ENCODE results near the gene ELN. TPM values are rescaled to one million over a fixed set of nuclear protein-coding genes. Genes with fewer than 3 reads are reported as not detected.

ELN gene
- total and polyA plus RNA-seq, 2 donors (not counting 1 experiment from before 2014, with no cell fraction given): not detected

GRCh38 chr7:74017125-74017524 lies 10.8 kb upstream of the ELN start:
- no peak overlapping the region for H2AFZ ChIP-seq (ENCODE audit: insufficient read depth, low read depth, low read length, poor library complexity, severe bottlenecking)
- no peaks in the 10 kb centered on the region for H3K9me3 ChIP-seq (ENCODE audit: control extremely low read depth in 1 of 3, control insufficient read depth in 2 of 3, insufficient read depth in 1 of 3, low read length in 2 of 3)
- Mint-ChIP-seq H3K4me1 (peaks cover 6% of the 10 kb centered on the region), H3K9me3 (ENCODE audit: insufficient read depth) (no peaks in the 10 kb centered on the region), H3K27ac (no peak overlapping the region), H3K4me3 (no peak overlapping the region), H3K27me3 (no peaks in the 10 kb centered on the region)
- H3K4me1 ChIP-seq (ENCODE audit: control insufficient read depth in 2 of 2, insufficient read depth in 2 of 2, low read length in 2 of 2): peaks cover 0 to 8% of the 10 kb centered on the region in 2 donors
- H3K9ac ChIP-seq (ENCODE audit: low read length): no peak overlapping the region
- no peak for TF ChIP-seq EZH2 (IDR thresholded peaks at IDR 0.05; ENCODE audit: borderline replicate concordance, insufficient read depth, low read depth, low read length, poor library complexity, severe bottlenecking)
- no peaks in the 10 kb centered on the region for H3K79me2 ChIP-seq (ENCODE audit: control insufficient read depth, insufficient read depth, low read length)
- ATAC-seq (ENCODE audit: low read depth) (no peak), DNase-seq (no peak)
- no peak overlapping the region for H3K4me3 ChIP-seq (ENCODE audit: control extremely low read depth in 1 of 5, extremely low read depth in 1 of 5, insufficient read depth in 1 of 5, low read depth in 2 of 5, low read length in 4 of 5)
- CTCF ChIA-PET: interaction anchor here (5.4 kb wide), 1 partner anchor 9 kb away, joined by 26 read pairs; no protein-coding TSS in a partner anchor
- POLR2A ChIA-PET: no interaction called here
- WGBS (ENCODE audit: insufficient coverage): 29% methylated on average over 5 of the region's 6 CpGs
- H4K20me1 ChIP-seq (ENCODE audit: control insufficient read depth, insufficient read depth, low read length, poor library complexity, severe bottlenecking): no peaks in the 10 kb centered on the region
- H3K36me3 ChIP-seq (replicated peaks in 1 of 2; ENCODE audit: control extremely low read depth in 1 of 2, control insufficient read depth in 1 of 2, extremely low read depth in 1 of 2, insufficient read depth in 2 of 2, low read length in 1 of 2): no peaks in the 10 kb centered on the region
- intact Hi-C loops (cut with micrococcal nuclease): no loop called here
- H3K27ac ChIP-seq (ENCODE audit: low read length in 2 of 2): no peak overlapping the region
- peaks cover 0 to 3% (median 0%) of the 10 kb centered on the region in 4 experiments for H3K27me3 ChIP-seq (replicated peaks in 1 of 4; ENCODE audit: control extremely low read depth in 1 of 4, control insufficient read depth in 3 of 4, insufficient read depth in 4 of 4, low read length in 3 of 4)
- no peak overlapping the region for H3K4me2 ChIP-seq (replicated peaks; ENCODE audit: low read depth, low read length, poor library complexity, severe bottlenecking)

DNA sequence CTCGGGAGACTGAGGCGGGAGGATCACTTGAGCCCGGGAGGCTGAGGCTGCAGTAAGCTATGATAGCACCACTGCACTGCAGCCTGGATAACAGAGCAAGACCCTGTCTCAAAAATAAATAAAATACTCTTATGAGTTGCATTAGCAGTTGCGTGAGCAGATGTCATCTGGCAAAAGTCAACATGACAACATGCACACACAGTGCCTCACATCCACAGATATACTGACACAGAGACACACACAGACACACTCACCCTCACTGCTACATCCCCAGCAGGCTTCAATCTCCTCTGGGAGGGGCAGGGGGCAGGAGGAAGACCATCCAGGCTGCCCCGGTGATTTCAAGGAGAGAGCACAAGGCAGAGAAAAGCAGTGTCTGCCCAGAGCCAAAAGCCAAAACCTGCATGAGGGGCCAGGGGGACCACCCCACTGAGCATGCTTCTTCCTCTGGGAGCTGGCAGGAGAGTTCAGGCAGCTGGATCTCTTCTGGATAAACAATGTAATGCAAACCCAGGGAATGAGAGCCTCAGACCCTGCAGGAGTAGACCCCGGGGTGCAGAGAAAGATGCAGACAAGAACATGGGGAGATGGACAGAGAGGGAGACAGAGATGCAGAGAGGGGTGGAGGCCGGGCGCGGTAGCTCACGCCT lies 9.6 kb upstream of the ELN start:
- ChIA-PET POLR2A (no interaction called here), CTCF (interaction anchor here (5.4 kb wide), 1 partner anchor 8 kb away, joined by 26 read pairs; no protein-coding TSS in a partner anchor)
- no peaks in the 10 kb centered on the region for H4K20me1 ChIP-seq (ENCODE audit: control insufficient read depth, insufficient read depth, low read length, poor library complexity, severe bottlenecking)
- 97% methylated on average over 6 of the region's 10 CpGs for WGBS (ENCODE audit: insufficient coverage)
- ATAC-seq (ENCODE audit: low read depth) (no peak), DNase-seq (no peak)
- intact Hi-C loops (cut with micrococcal nuclease): no loop called here
- TF ChIP-seq, protein P1, sequence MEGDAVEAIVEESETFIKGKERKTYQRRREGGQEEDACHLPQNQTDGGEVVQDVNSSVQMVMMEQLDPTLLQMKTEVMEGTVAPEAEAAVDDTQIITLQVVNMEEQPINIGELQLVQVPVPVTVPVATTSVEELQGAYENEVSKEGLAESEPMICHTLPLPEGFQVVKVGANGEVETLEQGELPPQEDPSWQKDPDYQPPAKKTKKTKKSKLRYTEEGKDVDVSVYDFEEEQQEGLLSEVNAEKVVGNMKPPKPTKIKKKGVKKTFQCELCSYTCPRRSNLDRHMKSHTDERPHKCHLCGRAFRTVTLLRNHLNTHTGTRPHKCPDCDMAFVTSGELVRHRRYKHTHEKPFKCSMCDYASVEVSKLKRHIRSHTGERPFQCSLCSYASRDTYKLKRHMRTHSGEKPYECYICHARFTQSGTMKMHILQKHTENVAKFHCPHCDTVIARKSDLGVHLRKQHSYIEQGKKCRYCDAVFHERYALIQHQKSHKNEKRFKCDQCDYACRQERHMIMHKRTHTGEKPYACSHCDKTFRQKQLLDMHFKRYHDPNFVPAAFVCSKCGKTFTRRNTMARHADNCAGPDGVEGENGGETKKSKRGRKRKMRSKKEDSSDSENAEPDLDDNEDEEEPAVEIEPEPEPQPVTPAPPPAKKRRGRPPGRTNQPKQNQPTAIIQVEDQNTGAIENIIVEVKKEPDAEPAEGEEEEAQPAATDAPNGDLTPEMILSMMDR (IDR thresholded peaks at IDR 0.05): no peak
- no peak for TF ChIP-seq EZH2 (IDR thresholded peaks at IDR 0.05; ENCODE audit: borderline replicate concordance, insufficient read depth, low read depth, low read length, poor library complexity, severe bottlenecking)
- no peaks in the 10 kb centered on the region for H3K4me1 ChIP-seq (ENCODE audit: control insufficient read depth in 2 of 2, insufficient read depth in 2 of 2, low read length in 2 of 2)
- H3K4me3 ChIP-seq (ENCODE audit: control extremely low read depth in 1 of 5, extremely low read depth in 1 of 5, insufficient read depth in 1 of 5, low read depth in 2 of 5, low read length in 4 of 5): no peak overlapping the region
- Mint-ChIP-seq H3K4me1 (peaks cover 2% of the 10 kb centered on the region), H3K27me3 (peaks cover 3% of the 10 kb centered on the region), H3K27ac (no peak overlapping the region), H3K4me3 (no peak overlapping the region), H3K9me3 (ENCODE audit: insufficient read depth) (no peaks in the 10 kb centered on the region)
- no peak overlapping the region for H3K4me2 ChIP-seq (replicated peaks; ENCODE audit: low read depth, low read length, poor library complexity, severe bottlenecking)
- H3K79me2 ChIP-seq (ENCODE audit: control insufficient read depth, insufficient read depth, low read length): no peaks in the 10 kb centered on the region
- no peaks in the 10 kb centered on the region for H3K36me3 ChIP-seq (replicated peaks in 1 of 2; ENCODE audit: control extremely low read depth in 1 of 2, control insufficient read depth in 1 of 2, extremely low read depth in 1 of 2, insufficient read depth in 2 of 2, low read length in 1 of 2)
- no peak overlapping the region for H3K9ac ChIP-seq (ENCODE audit: low read length)
- no peaks in the 10 kb centered on the region for H3K9me3 ChIP-seq (ENCODE audit: control extremely low read depth in 1 of 3, control insufficient read depth in 2 of 3, insufficient read depth in 1 of 3, low read length in 2 of 3)
- no peak overlapping the region for H2AFZ ChIP-seq (ENCODE audit: insufficient read depth, low read depth, low read length, poor library complexity, severe bottlenecking)
- H3K27me3 ChIP-seq (replicated peaks in 1 of 4; ENCODE audit: control extremely low read depth in 1 of 4, control insufficient read depth in 3 of 4, insufficient read depth in 4 of 4, low read length in 3 of 4): no peaks in the 10 kb centered on the region
- no peak overlapping the region for H3K27ac ChIP-seq (ENCODE audit: low read length in 2 of 2)
